CD4-positive, alpha-beta T cell treated with Interleukin-15 for 4 hours (primary cell): ENCODE measurements around the gene CPNE1.
"Not testable (repeated sequence)": the region's sequence is repeated elsewhere in the genome, so short reads cannot be mapped to it uniquely, and the experiment has no call there.

Experiments
- DNase-seq: peaks from one replicate; pipeline ENCODE4 v3.0.0-alpha.2; 2020; ENCODE audit warnings: low spot score

Gene CPNE1

DNA sequence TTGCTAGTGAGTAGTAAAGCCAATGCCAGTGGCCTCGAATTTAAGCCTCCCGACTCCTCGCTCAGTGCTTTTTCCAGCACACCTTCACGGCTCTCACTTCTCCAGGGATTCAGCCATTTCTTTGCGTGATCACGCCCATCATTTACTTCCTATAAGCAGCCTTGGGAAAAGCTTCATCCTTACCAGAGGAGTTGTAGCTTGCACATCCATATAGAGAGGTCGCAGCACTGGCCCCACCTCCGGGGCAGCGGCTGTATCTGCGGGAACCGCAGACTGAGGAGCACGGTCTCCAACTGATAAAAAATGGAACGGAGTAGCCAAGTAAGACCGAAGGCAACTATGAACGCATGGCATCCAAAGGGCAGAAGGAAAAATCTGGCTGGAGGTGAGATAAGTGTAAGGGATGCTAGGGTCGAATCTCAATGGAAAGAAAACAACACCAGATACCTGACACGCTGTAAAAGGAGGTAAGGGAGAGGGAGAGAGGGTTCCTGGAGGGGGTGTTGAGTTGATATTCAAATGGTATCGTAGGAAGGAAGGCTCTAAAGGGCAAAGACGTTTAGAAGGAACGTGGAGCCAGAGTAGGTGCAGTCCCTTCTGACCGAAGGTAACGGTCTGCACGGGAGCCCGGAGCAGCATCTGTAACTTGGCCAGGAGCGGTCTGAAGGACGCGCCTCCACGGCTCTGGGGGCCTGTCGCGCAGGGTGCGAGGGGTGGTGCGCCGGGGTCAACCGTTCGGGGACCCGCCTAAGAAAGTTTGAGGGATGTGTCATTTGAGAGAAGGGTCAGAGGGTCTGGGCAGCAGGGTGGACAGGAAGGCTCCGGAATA, 33.8 kb upstream of the CPNE1 start:
- DNase-seq, result no peak

DNA sequence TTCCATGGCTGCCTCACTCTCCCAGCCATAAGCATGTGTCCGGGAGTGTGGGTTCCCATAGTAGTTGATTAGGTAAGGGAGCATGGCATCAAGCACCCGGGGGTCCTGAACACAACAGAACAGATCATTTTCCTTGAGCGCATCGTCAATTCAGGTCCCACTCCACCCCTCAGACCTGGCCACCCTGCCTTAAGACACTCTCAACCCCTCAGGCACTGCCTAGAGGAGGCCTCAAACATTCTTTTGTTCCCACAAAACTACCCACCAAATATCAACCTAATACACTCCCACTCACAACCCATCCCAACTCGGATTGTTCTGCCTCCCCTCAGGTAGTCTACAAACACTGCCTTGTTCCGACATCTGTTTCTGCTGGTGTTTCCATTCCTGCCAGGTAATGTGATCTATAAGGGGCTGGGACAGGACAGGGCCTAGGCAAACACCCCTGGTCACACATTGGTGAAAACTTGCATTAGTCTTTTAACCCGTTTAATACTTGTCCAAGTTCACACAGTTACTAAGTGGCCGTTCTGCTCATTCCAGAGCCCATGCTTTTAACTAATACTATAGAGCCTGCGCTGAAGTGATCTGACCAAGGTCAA, 33.1 kb upstream of the CPNE1 start:
- DNase-seq, result no peak

DNA sequence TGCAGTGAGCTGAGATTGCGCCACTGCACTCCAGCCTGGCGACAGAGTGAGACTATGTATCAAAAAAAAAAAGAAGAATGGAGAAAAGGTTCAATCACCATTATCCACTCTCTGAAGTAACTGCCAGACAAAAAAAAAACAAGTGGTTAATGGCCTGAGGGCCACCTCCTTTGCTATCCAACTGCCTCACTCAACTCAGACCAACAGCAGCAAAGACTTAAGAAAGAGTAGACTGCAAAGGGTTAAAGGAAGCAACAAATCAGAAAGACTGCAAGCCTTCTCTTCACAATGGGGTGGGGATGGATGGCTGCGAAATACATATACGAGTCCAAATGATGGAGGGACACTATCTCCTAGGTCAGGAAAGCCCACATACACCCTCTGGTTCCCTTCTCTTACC, 31.3 kb upstream of the CPNE1 start:
- no peak for DNase-seq

DNA sequence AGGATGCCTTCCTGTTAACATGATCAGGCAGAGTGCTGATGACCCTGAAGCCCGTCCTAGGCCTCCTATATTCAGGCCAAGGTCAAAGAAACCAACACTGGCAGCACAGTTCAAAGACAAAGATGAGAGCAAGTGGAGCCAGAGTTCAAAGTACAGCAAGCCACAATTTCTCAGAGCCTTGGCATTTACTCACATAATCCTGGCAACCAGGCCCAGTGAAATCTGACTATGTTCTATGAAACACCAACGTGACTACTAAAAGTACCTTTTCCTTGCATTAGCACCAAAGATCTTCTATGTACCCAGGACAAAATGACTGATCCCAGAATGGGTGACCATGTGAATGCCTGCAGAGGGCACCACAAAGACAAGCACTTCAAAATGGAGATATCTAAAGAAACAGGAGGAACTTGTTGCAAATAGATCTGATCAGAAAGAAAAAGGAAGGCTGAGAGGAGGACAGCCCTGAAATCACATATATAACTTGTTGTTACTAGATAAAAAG, 30.6 kb upstream of the CPNE1 start:
- DNase-seq, result no peak

DNA sequence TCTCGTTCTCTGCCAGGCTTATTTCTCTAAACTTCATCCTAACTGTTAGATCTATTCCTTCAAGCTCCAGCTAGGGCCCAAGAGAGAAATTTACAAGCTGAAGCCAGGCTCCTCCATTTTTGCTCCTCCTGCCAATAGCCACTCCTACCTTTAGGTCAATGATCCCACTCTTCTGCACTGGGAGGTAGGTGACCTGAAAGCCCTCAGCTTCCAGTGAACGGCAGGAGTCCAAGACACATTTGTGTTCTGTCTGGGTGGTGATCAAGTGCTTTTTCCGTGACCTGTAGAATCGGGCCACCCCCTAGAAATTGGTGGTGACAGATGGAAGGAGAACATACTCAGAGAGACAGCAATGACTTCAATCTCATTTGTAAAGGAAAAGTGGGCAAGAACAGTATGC, 25.6 kb upstream of the CPNE1 start:
- no peak for DNase-seq

DNA sequence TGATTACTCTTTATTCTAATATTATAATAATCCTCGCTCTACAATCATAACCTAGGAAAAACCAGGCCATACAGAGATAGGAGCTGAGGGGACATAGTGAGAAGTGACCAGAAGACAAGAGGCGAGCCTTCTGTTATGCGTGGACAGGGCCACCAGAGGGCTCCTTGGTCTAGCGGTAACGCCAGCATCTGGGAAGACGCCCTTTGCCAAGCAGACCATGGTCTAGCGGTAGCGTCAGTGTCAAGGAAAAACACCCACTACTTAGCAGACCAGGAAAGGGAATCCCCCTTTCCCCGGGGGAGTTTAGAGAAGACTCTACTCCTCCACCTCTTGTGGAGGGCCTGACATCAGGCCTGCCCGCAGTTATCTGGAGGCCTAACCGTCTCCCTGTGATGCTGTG, 22.2 kb upstream of the CPNE1 start:
- not testable (repeated sequence) for DNase-seq

DNA sequence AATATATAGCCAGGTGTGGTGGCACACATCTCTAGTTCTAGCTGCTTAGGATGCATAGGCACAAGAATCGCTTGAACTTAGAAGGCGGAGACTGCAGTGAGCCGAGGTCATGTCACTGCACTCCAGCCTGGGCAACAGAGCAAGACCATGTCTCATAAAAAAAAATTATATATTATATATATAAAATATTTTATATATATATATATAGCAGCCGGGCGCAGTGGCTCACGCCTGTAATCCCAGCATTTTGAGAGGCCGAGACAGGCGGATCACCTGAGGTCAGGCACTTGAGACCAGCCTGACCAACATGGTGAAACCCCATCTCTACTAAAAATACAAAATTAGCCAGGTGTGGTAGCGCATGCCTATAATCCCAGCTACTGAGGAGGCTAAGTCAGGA, 20.7 kb upstream of the CPNE1 start:
- not testable (repeated sequence) for DNase-seq

DNA sequence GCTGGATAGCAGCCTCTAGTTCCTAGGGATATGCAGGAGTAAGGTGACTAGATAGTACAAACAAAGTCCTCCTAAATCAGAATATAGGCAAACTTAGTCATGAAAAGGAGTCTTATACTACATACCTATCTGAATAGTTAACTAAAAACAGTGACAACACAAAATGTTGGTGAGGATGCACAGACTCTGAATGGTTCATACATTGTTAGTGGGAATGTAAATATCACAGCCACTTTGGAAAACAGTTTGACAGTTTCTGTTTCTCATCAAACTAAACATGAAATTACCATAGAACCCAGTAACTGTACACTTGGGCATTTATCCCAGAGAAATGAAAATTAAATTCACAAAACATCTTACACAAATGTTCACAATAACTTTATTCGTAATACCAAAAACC, 17.3 kb upstream of the CPNE1 start:
- DNase-seq, result no peak

DNA sequence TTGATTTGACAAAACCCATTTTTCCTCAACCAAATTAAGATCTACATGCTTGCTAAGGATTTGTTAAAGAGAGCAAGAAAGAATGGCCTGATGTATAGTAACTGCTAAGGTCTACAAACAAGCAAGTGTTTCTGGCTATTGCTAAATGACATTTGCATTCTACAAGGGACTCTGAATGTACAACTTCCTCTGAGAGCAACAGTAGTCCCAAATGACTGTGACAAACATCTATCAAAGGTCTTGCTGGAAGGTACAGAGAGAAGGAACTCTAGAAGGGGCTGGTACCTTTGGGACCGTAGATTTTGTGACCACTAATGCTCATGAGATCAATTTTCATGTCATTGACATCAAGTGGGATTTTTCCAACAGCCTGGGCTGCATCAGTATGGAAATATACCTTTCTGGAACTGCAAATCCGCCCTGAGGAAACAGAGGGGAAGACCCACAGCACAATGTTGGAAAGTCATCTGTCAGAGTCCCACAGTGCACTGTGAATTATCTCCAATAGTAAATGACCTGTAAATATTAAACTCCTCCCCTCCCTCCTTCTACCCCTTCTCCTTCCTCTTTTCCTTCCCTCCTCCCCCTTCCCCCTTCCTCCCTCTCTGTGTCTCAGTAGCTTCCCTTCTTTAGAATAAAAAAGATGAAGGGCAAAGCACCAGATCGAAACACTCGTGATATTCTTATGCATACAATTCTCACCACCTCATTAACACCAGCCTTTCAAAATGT, 15.9 kb upstream of the CPNE1 start:
- DNase-seq, result no peak

DNA sequence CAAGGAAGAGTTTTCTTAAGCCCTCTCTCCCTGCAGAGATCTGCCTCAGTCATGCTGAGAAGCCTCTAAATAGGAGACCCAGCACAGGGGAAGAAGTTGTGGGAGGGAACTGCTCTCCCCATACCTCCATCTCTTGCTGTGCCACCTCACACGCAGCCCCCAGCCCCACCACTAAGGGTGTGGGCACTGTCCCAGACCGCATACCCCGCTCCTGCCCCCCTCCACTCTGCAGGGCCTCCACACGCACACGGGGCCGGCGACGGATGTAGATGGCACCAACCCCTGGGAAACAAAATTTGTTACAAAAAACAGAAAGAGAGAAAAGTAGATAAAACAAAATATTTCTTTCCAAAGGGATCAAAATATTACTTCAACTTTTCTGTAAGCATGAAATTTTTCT, 10.2 kb upstream of the CPNE1 start:
- no peak for DNase-seq

DNA sequence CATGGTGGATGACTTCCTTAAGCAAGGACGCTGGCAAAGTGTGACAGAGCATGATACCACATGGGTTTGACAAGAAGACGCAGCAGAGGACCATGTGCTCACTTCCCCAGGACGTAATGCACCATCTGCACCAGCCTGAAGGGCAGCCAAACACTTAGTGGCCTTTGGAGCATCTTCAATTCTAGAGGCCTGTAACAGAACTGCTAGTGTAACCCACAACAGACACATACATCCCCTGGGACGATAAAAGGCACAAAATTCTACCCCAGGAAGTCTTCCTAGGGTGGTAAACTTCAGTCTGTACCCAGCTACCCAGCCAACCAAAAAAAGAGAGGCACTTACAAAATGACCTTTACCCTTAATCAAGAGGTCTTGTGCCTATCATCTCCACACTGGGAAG, 9.2 kb upstream of the CPNE1 start:
- no peak for DNase-seq

DNA sequence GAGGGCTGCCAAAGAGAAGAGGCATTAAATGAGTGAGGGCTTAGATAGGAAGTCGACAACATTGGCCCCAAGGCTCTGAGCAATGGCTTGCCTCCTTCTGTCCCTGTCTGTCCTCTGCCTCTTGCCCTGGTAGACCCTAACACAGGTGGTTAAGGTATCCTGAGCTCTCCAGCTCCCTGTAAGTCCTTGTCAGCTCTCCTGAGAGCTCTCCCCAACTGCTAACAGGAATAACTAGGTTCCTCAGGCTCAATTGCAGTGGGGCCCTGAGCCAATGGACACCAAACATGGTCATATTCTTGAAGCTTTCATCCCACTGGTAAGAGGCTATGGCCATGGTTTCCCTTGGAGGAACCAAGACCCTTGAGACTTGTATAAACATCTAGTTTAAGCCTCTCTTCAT, 5.0 kb upstream of the CPNE1 start:
- DNase-seq, result no peak

DNA sequence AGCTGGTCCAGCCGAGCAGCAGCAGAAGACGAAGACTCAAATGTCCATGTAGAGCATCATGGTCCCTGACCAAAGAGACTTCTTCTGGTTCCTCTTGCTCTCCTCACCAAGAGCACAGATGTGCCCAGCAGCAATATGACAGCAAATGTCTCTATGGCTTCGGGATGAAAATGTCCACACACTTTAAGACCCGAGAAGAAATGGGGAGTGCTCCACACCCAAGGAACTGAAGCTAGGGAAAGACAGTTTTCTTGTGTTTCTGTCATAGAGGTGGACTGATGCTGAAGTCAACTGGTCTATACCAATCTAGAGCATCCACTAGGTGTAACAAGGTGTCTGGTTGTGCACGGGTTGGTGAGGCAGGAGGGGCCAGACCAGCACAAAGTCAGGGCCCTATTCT, 4.5 kb upstream of the CPNE1 start:
- no peak for DNase-seq

DNA sequence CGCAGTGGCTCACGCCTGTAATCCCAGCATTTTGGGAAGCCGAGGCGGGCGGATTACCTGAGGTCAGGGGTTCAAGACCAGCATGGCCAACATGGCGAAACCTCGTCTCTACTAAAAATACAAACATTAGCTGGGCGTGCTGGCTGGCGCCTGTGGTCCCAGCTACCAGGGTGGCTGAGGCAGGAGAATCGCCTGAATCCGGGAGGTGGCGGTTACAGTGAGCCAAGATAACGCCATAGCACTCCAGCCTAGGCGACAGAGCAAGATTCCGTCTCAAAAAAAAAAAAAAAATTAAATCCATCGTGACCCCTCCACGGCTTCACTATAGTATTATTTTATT, 1.2 kb upstream of the CPNE1 start:
- no peak for DNase-seq

DNA sequence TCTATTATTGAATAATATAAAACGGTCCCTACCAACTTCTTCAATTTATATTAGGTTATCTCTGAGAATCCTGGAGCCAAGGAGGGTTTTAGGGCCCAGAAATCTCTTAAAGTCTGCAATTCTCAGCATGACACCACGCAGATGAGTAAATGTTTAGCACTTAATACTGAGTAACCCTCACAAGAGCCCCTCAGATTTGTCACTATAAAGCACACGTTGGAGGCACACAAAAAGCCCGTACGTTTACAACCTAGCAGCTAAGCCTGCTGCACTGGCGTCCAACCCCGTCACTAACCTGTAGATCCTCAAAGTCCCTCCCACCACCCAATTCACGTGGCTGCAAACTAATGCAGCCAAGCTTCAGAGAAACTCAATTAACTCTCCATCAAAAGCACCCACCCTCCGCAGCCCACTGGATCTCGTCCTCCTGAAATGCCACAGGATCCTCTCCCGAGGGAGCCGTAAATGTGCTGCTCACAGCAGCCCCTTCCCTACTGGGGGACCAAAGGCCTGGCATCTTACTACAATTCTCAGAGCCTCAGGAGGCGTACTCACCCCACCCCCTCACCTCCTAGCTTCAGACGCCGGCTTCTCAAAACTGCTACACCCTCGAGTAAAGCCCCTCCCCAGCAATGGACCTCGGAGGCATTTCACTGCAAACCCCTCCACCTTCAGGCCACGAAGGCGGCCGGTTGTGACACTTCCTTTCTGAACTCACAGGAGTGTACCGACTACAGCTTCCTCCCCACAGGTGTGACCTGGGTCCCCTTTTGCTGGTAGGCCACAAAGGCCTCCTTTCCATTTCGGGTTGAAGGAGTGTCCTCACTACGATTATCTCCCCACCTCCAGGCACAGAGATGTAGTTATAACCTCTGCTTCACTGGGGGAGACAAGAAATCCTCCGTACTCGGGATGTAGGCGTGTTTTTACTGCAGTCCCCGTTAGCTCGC, 909 bp downstream of the CPNE1 start:
- DNase-seq, result peak; percentile 58

DNA sequence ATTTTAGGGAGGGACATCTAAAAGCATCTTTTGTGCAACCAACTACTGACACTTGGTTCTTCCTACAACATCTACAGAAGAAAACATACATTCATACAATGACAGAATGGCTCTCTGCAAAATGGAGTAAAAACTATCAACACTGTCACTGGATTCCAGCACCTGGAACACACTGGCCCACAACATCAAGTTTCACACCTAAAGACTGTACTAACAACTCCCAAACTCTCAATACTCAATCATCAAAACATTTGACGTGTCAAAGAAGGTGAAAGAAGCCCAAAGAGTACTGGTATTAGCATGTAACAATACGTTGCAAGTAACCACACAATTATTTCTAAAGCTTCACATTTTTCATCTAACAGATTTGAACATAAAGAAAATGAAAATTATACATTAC, 2.1 kb downstream of the CPNE1 start:
- DNase-seq, result no peak

DNA sequence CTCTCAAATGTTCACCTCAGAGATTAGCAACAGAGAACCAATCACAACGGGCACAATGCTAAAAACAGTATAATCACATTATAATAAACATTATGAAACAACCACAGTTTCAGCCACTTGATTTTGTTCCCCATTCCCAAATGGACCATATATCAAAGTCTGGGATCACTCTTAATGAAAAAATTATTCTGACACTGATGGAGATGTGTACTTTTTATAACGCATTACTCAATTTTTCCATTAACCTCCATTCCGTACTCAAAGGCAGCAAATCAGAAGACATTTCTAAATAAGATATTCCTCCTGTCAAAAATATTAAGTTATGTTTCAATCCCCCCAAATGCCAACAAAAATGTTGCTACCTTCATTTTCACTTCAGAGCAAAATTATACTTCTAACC, 2.8 kb downstream of the CPNE1 start:
- no peak for DNase-seq

DNA sequence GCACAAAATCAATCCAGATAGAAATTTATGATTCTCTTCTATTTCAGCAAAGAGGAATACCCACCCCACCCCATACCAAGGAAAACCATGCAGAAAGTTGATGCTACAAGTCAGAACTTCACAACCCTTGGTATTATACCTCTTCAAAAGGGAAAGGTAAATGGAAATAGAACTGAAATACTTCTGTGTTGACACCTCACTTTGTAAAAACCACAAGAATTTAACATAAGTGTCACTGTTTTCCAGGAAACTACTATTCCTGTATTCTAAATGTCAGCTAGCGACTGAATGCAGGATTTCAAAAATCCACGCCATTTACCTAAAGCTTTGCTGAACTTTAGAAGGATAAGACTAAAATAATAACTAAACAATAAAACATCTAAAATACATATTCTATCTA, 3.6 kb downstream of the CPNE1 start:
- peak; percentile 43 for DNase-seq

DNA sequence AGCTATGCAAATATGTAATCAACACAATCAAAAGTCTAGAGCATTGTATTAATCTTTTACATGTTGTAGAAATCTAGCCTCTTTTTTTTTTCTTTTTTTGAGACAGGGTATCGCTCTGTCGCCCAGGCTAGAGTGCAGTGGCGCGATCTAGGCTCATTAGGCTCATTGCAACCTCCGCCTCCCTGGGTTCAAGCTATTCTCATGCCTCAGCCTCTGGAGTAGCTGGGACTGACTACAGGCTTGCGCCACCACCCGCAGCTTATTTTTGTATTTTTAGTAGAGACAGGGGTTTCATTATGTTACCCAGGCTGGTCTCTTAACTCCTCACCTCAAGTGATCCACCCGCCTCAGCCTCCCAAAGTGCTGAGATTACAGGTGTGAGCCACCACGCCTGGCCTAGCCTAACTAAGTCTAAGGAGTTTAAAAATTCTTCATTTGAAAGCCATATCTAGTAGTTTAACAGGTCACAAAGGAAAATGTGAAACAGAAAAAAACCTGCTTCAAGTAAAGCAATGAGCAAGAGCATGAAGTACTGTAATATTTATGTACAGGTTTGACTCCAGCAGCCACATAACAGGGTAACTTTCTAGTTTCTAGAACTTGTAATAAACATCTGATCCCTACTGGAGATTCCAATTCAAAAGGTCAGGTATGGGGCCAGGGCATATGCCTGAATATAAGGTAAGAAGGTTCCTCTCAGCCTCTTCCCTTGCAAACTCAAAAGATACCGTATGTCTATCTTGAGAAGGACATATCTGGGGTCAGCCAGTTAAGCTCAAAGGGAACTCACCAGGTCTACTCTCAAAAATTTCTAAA, 4.4 kb downstream of the CPNE1 start:
- DNase-seq, result no peak

DNA sequence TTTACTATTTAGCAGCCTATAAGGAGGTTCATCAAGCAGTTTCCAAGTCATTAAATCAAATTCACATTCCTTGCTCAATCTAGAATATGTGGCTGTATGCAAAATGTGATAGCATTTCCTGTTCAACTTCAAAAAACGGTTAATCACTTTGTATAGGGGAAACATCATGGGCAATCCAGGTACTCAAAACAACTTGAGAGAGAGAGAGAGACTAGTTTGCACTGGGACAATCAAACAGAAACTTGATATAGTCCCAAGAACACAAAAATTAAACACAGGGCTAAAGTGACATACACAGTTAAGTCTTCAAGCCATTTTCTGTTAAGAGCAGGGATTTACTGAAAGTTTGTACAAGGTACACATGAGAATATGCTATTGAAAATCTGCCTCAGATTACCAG, 7.4 kb downstream of the CPNE1 start:
- peak; percentile 10 for DNase-seq

DNA sequence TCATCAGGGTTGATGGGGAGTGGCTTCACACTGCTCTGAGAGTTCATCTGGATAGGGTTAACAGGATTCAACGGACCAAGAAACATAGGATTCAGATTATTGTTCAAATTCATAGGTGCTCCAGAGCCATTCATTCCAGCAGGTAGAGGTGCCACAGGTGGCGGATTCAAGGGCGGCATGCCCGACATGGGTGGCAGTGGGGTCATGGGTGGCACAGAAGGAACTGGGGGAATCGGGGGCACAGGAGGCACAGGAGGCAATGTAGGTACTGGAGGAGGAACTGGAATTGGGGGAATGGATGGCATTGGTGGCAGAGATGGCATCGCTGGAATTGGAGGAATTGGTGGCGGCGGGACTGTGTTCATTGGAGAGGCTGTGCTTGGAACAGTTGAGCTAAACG, 10.3 kb downstream of the CPNE1 start:
- no peak for DNase-seq
